ENCODE results near the gene TESK1.

Gene TESK1

DNA sequence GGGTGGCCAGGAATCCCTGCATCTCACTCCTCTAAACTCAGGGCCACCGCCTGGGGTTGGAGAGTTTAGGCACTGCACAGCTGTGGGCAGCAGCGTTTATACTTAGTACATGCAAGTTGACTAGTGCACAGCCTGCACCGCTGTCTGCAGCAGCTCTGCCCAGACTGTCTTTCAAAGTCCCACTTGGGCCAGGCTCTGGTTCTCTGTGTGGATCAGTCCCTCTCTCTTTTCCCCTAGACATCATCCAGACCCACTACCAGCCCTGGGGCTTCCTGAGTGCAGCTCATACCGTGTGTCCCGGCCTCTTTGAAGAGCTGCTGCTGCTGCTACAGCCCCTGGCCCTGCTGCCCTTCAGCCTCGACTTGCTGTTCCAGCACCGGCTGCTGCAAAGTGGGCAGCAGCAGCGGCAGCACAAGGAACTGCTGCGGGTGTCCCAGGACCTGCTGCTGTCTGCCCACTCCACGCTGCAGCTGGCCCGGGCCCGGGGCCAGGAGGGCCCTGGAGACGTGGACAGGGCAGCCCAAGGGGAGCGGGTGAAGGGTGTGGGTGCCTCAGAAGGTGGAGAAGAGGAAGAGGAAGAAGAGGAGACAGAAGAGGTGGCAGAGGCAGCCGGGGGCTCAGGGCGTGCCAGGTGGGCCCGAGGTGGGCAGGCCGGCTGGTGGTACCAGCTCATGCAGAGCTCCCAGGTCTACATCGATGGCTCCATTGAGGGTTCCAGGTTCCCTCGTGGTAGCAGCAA, 45.1 kb upstream of the TESK1 start:
- TF ChIP-seq ARNT (IDR thresholded peaks at IDR 0.05) (no peak), LEF1 (IDR thresholded peaks at IDR 0.05; ENCODE audit: borderline replicate concordance) (no peak), TARDBP (IDR thresholded peaks at IDR 0.05) (no peak), ELF4 (IDR thresholded peaks at IDR 0.05) (no peak), ZNF384 (IDR thresholded peaks at IDR 0.05) (no peak), FOXA1 (IDR thresholded peaks at IDR 0.05) (no peak), HDGF (IDR thresholded peaks at IDR 0.05; ENCODE audit: borderline replicate concordance) (no peak), FOXK2 (IDR thresholded peaks at IDR 0.05) (no peak), NFRKB (IDR thresholded peaks at IDR 0.05) (no peak), CTBP1 (IDR thresholded peaks at IDR 0.05; ENCODE audit: borderline replicate concordance) (no peak), FOXM1 (IDR thresholded peaks at IDR 0.05; ENCODE audit: borderline replicate concordance) (no peak), BHLHE40 (IDR thresholded peaks at IDR 0.05; ENCODE audit: borderline replicate concordance) (no peak), SUZ12 (IDR thresholded peaks at IDR 0.05) (no peak), SP1 (IDR thresholded peaks at IDR 0.05) (no peak), L3MBTL2 (conservative IDR thresholded peaks at IDR 0.05) (no peak)
- TF ChIP-seq, protein P1, sequence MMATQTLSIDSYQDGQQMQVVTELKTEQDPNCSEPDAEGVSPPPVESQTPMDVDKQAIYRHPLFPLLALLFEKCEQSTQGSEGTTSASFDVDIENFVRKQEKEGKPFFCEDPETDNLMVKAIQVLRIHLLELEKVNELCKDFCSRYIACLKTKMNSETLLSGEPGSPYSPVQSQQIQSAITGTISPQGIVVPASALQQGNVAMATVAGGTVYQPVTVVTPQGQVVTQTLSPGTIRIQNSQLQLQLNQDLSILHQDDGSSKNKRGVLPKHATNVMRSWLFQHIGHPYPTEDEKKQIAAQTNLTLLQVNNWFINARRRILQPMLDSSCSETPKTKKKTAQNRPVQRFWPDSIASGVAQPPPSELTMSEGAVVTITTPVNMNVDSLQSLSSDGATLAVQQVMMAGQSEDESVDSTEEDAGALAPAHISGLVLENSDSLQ (IDR thresholded peaks at IDR 0.05), result no peak
- ChIA-PET POLR2A (no interaction called here), CTCF (no interaction called here)
- no peak for DNase-seq (ENCODE audit: extremely low spot score)

DNA sequence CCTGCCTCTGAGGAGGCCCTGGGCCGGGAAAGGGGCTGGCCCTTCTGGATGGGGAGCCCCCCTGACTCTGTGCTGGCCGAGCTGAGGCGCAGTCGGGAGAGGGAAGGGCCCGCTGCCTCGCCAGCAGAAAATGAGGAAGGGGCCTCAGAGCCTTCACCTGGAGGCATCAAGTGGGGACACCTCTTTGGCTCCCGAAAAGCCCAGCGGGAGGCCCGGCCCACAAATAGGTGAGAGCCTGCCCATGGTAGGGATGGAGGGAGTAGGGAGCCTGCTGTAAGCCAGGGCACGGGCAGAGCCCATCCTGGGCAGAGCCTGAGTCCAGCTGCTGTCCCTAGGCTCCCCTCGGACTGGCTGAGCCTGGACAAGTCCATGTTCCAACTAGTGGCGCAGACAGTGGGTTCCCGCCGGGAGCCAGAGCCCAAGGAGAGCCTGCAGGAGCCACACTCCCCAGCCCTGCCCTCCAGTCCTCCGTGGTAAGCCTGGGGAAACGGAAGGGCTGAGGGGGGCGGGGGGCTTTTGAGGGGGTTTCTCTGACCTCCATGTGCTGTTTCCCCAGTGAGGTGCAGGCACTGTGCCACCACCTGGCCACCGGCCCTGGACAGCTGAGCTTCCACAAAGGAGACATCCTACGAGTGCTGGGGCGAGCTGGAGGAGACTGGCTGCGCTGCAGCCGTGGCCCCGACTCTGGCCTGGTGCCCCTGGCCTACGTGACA, 44.3 kb upstream of the TESK1 start:
- CTCF ChIA-PET, result no interaction called here
- POLR2A ChIA-PET, result no interaction called here
- DNase-seq (ENCODE audit: extremely low spot score), result no peak
- TF ChIP-seq, protein P1 (IDR thresholded peaks at IDR 0.05), result no peak
- TF ChIP-seq BHLHE40 (IDR thresholded peaks at IDR 0.05; ENCODE audit: borderline replicate concordance) (no peak), HDGF (IDR thresholded peaks at IDR 0.05; ENCODE audit: borderline replicate concordance) (no peak), CTBP1 (IDR thresholded peaks at IDR 0.05; ENCODE audit: borderline replicate concordance) (no peak), SP1 (IDR thresholded peaks at IDR 0.05) (no peak)

DNA sequence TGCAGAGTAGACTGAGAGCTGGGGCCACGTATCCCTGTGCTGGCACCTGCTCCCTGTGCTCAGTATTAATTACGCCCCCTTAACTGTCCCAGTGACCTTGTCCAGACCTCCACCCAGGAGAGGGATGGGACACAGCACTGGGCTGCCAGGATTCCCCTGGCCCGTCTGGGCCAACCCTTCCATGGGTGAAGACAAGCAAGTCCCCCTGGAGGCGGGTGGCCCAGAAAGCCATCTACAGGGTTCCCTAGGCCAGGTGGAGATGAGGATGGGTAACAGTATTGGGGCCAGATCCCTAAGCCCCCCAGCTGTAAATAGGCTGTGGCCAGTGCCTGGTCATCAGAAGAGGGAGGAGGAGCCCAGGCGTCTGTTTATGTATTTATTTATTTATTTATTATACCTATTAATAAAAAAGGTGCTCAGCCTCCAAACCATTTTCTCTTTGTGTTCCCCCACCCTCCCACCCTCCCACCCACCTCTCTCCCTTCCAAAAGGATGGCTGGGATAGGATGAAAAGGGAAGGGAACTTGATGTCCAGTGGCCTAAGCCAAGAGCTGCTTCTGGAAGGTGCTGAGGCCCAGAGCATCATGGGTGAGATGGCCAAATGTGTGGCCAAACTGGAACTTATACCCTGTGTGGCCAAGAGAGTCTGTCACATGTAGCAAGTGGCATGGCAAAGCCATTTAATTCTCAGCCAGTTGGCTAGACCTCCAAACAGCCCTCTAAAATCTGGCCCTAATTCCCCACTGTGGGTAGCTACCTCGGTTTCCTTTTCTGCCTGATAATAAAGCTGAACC, 43.4 kb upstream of the TESK1 start:
- POLR2A ChIA-PET, result no interaction called here
- no peak for DNase-seq (ENCODE audit: extremely low spot score)
- TF ChIP-seq FOXK2 (IDR thresholded peaks at IDR 0.05) (no peak), L3MBTL2 (conservative IDR thresholded peaks at IDR 0.05) (no peak), ARNT (IDR thresholded peaks at IDR 0.05) (no peak), BHLHE40 (IDR thresholded peaks at IDR 0.05; ENCODE audit: borderline replicate concordance) (no peak), ZNF384 (IDR thresholded peaks at IDR 0.05) (no peak), ELF4 (IDR thresholded peaks at IDR 0.05) (no peak), HDGF (IDR thresholded peaks at IDR 0.05; ENCODE audit: borderline replicate concordance) (no peak), CTBP1 (IDR thresholded peaks at IDR 0.05; ENCODE audit: borderline replicate concordance) (no peak), SUZ12 (IDR thresholded peaks at IDR 0.05) (no peak), FOXA1 (IDR thresholded peaks at IDR 0.05) (no peak), FOXM1 (IDR thresholded peaks at IDR 0.05; ENCODE audit: borderline replicate concordance) (no peak)
- CTCF ChIA-PET, result no interaction called here

DNA sequence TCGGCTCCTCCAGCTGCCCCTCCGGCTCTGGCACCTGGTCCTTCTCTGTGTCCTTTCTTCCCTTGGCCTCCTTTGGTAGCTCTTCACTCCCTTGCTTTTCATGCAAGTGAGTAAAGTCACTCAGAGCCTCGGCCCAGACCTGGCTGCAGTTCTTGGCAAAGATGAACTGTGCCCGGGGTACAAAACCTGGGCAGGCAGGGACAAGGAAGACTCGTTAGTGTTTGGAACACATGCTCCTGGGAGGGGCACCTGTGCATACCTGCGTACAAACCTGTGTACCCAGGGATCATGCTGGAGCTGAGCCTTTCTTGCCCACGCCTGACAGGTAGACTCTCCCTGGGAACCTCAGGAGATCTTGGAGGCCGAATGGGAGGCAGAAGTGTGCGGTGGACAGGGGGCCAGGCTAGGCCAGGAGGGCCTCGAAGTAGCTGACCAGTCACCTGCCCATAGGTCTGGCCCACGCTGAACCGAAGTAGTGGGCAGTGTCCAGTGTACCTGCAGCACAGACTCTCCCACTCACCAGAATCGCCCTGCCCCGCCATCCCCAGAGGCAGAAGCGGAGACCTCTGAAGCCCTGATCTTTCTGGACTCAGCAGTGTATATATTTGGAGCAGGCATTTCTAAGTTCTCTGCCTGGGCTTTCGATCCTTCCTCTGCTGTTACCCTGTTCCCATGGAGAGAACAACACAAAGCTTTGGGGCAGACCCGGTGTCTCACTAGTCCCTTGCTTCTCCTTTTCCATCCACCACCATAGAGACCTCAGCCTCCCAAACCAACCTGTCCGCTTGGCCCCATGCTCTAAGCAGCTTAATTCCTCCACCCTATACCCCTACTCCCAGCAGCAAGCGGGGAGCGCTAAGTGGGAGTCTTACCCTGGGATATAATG, 41.9 kb upstream of the TESK1 start:
- ChIA-PET CTCF (interaction anchor here (0.5 kb wide), 1 partner anchor 91 kb away, joined by 4 read pairs; no protein-coding TSS in a partner anchor), POLR2A (no interaction called here)
- no peak for DNase-seq (ENCODE audit: extremely low spot score)
- TF ChIP-seq BHLHE40 (IDR thresholded peaks at IDR 0.05; ENCODE audit: borderline replicate concordance), result no peak
- TF ChIP-seq FOXA1 (IDR thresholded peaks at IDR 0.05), result no peak
- no peak for TF ChIP-seq HDGF (IDR thresholded peaks at IDR 0.05; ENCODE audit: borderline replicate concordance)
- TF ChIP-seq CTBP1 (IDR thresholded peaks at IDR 0.05; ENCODE audit: borderline replicate concordance), result no peak
- TF ChIP-seq SP1 (IDR thresholded peaks at IDR 0.05), result no peak
- no peak for TF ChIP-seq SUZ12 (IDR thresholded peaks at IDR 0.05)
- TF ChIP-seq ZNF384 (IDR thresholded peaks at IDR 0.05), result no peak
- TF ChIP-seq TARDBP (IDR thresholded peaks at IDR 0.05), result no peak
- no peak for TF ChIP-seq ELF4 (IDR thresholded peaks at IDR 0.05)
- TF ChIP-seq, protein P1 (IDR thresholded peaks at IDR 0.05), result no peak

DNA sequence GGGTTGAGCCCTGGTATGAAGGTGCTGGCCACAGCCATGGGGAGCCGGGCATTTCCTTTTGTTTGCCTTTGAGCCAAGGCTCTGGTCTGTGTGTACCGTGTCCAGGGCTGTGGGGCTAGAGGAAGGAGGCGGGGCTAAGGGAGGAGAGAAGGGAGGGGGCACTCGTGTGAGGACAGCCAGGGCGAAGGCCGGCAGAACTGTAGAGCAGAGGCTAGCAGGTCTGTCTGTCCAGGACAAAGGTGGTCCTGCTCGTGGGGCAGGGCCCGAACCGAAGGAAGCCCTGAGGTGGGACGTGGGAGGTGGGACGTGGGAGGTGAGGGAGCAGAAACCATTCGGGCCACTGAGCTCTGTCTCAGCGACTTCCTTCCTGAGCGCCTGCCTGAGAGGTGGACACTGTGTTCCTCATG, 41.3 kb upstream of the TESK1 start:
- ChIA-PET CTCF (no interaction called here), POLR2A (no interaction called here)
- TF ChIP-seq CTBP1 (IDR thresholded peaks at IDR 0.05; ENCODE audit: borderline replicate concordance) (no peak), FOXA1 (IDR thresholded peaks at IDR 0.05) (no peak), SP1 (IDR thresholded peaks at IDR 0.05) (no peak), SUZ12 (IDR thresholded peaks at IDR 0.05) (no peak), TARDBP (IDR thresholded peaks at IDR 0.05) (no peak), LEF1 (IDR thresholded peaks at IDR 0.05; ENCODE audit: borderline replicate concordance) (no peak), NFRKB (IDR thresholded peaks at IDR 0.05) (no peak), BHLHE40 (IDR thresholded peaks at IDR 0.05; ENCODE audit: borderline replicate concordance) (no peak), ELF4 (IDR thresholded peaks at IDR 0.05) (no peak)
- TF ChIP-seq, protein P1 (IDR thresholded peaks at IDR 0.05), result no peak
- DNase-seq (ENCODE audit: extremely low spot score), result no peak

Measured in HEK293T (cell line).